ENCODE measurements around the gene GRIN2B. TPM values are rescaled to one million over a fixed set of nuclear protein-coding genes. Genes with fewer than 3 reads are reported as not detected.

Gene GRIN2B
- total RNA-seq, 2 experiments from 2014 or later = 0.03 TPM; not detected in 1

DNA sequence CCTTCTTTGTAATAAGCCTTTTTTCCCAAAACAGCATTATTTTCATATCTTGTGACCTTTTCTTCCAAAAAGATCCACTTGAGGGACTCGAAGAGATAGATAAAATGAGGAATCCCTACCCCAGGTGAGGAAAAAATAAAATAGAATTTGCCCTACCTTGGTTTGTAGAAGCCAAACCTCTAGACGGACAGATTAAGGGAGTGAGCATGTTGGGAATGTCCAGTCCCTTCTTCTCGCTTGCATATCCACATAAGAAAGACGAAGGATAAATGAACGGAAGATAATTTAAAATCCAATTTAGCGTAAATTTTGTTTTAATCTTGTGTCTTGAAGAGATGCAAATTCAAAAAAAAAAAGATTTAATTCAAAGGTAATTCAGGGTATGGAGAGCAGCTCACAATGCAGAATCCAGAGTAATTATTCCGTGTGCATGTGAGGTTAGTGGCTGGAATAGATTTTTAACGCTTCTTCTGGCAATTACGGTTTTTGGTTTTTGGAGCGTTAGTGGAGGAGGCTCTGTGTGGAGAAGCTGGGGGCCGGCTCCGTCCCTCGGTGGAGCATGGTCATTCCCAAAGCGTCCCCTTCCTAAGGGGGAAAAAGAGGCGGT lies 1.5 kb downstream of the GRIN2B start:
- Histone ChIP-seq H4K20me1 (ENCODE audit: insufficient read depth, low read length) (no peaks in the 10 kb centered on the region), H3K9me2 (ENCODE audit: insufficient read depth, low read length) (no peaks in the 10 kb centered on the region), H3K4me3 (ENCODE audit: low read depth, low read length, poor library complexity, severe bottlenecking) (no peak overlapping the region), H2AFZ (ENCODE audit: low read length) (no peak overlapping the region), H3K79me2 (ENCODE audit: insufficient read depth, low read depth, low read length) (no peaks in the 10 kb centered on the region), H3K27ac (ENCODE audit: low read depth, low read length, poor library complexity, severe bottlenecking) (no peak overlapping the region), H3K4me1 (ENCODE audit: insufficient read depth, low read length, poor library complexity, severe bottlenecking) (no peaks in the 10 kb centered on the region), H3K36me3 (ENCODE audit: insufficient read depth, low read length) (no peaks in the 10 kb centered on the region), H3K4me2 (ENCODE audit: low read length) (no peak overlapping the region), H3K9me3 (ENCODE audit: low read length) (no peaks in the 10 kb centered on the region)
- intact Hi-C loops (cut with micrococcal nuclease; ENCODE audit: unreplicated experiment) = no loop called here
- POLR2A ChIA-PET = no interaction called here
- BruUV-seq (replicated peaks) = no TSS peak
- TF ChIP-seq EZH2phosphoT487 (IDR thresholded peaks at IDR 0.05; ENCODE audit: borderline replicate concordance, low read depth, low read length) (no peak), CTCF (conservative IDR thresholded peaks at IDR 0.05; ENCODE audit: low read length) (no peak)
- no peak for DNase-seq (ENCODE audit: low spot score)
- CTCF ChIA-PET (ENCODE audit: unreplicated experiment) = no interaction called here

- TF ChIP-seq EZH2phosphoT487 (IDR thresholded peaks at IDR 0.05; ENCODE audit: borderline replicate concordance, low read depth, low read length) = no peak
- TF ChIP-seq CTCF (conservative IDR thresholded peaks at IDR 0.05; ENCODE audit: low read length) = no peak
- BruUV-seq (replicated peaks) = no TSS peak
- ChIA-PET CTCF (ENCODE audit: unreplicated experiment) (no interaction called here), POLR2A (interaction anchor here (0.5 to 0.9 kb wide), 2 partner anchors 12 to 42 kb away, joined by 4 to 5 read pairs; no protein-coding TSS in a partner anchor)
- H3K36me3 ChIP-seq (ENCODE audit: insufficient read depth, low read length) = no peaks in the 10 kb centered on the region
- no peaks in the 10 kb centered on the region for H3K4me1 ChIP-seq (ENCODE audit: insufficient read depth, low read length, poor library complexity, severe bottlenecking)
- intact Hi-C loops (cut with micrococcal nuclease; ENCODE audit: unreplicated experiment) = no loop called here
- no peak for DNase-seq (ENCODE audit: low spot score)
- H3K4me3 ChIP-seq (ENCODE audit: low read depth, low read length, poor library complexity, severe bottlenecking) = no peak overlapping the region
- no peak overlapping the region for H3K4me2 ChIP-seq (ENCODE audit: low read length)
- no peaks in the 10 kb centered on the region for H3K79me2 ChIP-seq (ENCODE audit: insufficient read depth, low read depth, low read length)
- H3K9me3 ChIP-seq (ENCODE audit: low read length) = no peaks in the 10 kb centered on the region
- H3K27ac ChIP-seq (ENCODE audit: low read depth, low read length, poor library complexity, severe bottlenecking) = no peak overlapping the region
- H3K9me2 ChIP-seq (ENCODE audit: insufficient read depth, low read length) = no peaks in the 10 kb centered on the region
- no peak overlapping the region for H2AFZ ChIP-seq (ENCODE audit: low read length)
- H4K20me1 ChIP-seq (ENCODE audit: insufficient read depth, low read length) = no peaks in the 10 kb centered on the region
Observed at GRCh38 chr12:13978876-13979275, 2.5 kb downstream of the GRIN2B start.

DNA sequence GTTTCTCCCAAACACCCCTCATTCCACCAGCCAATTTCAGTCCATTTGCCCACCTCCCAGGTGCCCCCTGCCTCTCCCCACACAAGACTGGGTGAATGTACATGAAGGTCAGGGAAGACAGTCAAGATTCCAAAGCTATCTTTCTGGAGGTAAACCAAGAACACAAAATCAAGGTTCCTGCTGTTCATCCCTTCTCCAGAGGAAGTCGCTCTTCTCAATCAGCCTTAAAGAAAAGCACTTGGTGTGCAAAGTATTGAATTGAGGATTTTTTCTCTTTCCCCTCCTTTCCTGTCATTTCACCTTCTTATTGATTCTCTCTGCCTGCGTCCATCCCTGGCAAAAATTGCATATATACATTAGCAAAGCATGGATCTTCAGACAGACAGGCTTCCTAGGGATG lies 4.5 kb downstream of the GRIN2B start:
- Histone ChIP-seq H3K4me3 (ENCODE audit: low read depth, low read length, poor library complexity, severe bottlenecking) (no peak overlapping the region), H4K20me1 (ENCODE audit: insufficient read depth, low read length) (no peaks in the 10 kb centered on the region), H3K36me3 (ENCODE audit: insufficient read depth, low read length) (no peaks in the 10 kb centered on the region), H3K27ac (ENCODE audit: low read depth, low read length, poor library complexity, severe bottlenecking) (no peak overlapping the region), H3K4me1 (ENCODE audit: insufficient read depth, low read length, poor library complexity, severe bottlenecking) (no peaks in the 10 kb centered on the region), H3K79me2 (ENCODE audit: insufficient read depth, low read depth, low read length) (no peaks in the 10 kb centered on the region), H3K9me3 (ENCODE audit: low read length) (no peaks in the 10 kb centered on the region), H3K4me2 (ENCODE audit: low read length) (no peak overlapping the region), H3K9me2 (ENCODE audit: insufficient read depth, low read length) (no peaks in the 10 kb centered on the region), H2AFZ (ENCODE audit: low read length) (no peak overlapping the region)
- intact Hi-C loops (cut with micrococcal nuclease; ENCODE audit: unreplicated experiment) = no loop called here
- BruUV-seq (replicated peaks) = no TSS peak
- ChIA-PET CTCF (ENCODE audit: unreplicated experiment) (no interaction called here), POLR2A (no interaction called here)
- DNase-seq (ENCODE audit: low spot score) = no peak
- TF ChIP-seq EZH2phosphoT487 (IDR thresholded peaks at IDR 0.05; ENCODE audit: borderline replicate concordance, low read depth, low read length) (no peak), CTCF (conservative IDR thresholded peaks at IDR 0.05; ENCODE audit: low read length) (0 out of 2 replicates have a peak, but pooled peaks have one; percentile 29)

All from OCI-LY7 (cell line).